ENCODE measurements around the gene MTERF1.
A peak's percentile ranks its signal among the peaks of the same experiment; 100 is the strongest.
"Not testable (repeated sequence)": the region's sequence is repeated elsewhere in the genome, so short reads cannot be mapped to it uniquely, and the experiment has no call there.

MTERF1 gene

DNA sequence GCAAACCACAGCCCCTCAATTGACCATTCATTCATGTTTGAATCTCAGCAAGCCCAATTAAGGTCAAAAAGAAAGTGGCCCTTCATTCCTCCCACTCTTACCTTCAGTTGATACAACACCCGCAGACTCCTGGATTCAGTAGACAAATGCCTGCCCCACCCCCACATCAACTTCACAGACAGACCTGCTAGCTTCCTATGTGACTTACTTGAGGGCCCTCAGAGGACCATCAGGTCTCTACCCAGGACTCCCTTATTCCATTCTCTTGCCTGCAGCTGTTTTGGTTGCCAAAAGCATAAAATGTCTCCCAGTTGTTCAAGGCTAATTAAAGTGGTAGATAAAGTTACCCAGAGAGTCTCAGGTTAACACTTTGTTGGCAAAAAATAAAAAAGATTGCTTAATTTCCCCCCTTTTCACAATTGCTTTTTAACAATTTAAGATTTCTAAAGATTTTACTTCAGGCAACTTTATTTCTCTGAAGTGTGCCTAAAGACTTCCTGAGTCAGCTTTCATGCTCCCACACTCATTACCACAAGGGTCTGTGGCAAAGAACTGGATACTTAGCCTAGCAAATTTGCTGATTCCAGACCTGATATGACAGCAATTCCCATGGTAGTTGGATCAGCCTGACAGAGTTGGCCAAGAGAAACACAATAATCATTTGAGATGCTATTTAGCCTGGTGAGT, 3.3 kb upstream of the MTERF1 start:
- DNase-seq, result peak; percentile 17

- no peak for DNase-seq
These were observed 488 bp downstream of the MTERF1 start for GRCh38 chr7:91880016-91880412.

DNA sequence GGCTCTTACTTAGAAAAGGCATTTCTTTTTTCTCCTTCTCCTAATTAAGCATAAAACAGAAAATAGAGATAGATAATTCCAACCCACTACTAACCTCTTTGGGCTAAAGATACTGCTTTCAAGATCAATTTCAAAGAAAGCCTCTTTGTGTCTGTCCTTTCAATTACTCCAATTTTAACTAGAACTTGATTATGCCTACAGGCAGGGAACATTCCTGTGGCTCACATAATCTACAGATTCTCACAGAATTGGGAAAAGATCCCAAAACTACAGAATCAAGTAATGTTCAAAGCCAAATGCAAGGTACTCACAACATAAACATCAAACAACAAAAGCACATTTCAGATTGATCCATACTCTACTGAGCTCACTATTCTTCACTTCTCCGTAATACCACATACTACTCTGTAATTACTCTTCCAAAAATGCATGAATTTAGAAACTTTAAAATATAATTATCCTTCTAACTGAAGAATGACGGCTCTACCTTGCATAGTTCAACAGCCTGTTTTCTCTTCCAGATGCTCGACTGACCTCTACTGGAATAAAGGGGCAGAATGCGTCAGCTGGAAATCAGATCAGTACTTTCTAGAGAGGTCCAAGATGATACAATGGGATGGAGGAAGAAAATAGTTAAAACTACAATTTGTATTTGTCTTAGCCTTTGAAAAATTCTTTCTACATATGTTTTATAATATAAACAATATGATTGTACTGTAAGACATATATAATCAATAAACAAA, 3.9 kb downstream of the MTERF1 start:
- DNase-seq, result peak; percentile 22

DNA sequence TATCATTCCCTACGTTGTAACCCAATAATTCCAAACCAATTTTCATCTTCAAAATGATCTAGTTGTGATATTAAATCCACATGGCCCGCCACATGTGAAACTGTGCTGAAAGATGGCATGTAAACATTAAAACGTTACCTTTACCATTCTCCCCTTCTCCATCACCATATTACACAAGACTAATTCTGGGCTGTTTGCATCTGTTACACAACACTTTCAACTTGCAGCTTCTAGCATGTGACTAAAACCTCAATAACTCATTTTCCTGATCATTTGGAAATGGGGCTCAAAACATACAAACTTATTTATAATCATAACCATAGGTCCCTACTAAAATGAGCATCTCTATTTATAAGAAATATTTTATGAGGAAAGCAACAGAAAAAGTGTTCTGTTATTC, 4.7 kb downstream of the MTERF1 start:
- no peak for DNase-seq

GRCh38 chr7:91872928-91873327, 7.6 kb downstream of the MTERF1 start:
- no peak for DNase-seq

DNA sequence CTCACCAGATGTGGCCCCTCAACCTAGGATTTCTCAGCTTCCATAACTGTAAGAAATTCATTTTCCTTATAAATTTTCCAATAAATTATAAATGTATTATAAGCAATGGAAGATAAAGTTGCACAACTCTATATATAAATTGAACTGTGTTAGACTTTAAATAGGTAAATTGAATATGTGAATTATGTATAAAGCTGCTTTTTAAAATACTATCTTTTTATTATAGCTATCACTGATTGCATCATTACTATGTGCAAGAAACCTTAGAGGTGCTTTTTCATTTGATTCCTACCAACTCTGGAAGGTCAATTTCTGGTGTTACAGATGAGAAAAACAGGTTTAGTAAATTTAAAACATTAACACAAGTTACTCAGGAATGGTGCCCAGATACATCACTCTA, 8.4 kb downstream of the MTERF1 start:
- DNase-seq, result no peak

DNA sequence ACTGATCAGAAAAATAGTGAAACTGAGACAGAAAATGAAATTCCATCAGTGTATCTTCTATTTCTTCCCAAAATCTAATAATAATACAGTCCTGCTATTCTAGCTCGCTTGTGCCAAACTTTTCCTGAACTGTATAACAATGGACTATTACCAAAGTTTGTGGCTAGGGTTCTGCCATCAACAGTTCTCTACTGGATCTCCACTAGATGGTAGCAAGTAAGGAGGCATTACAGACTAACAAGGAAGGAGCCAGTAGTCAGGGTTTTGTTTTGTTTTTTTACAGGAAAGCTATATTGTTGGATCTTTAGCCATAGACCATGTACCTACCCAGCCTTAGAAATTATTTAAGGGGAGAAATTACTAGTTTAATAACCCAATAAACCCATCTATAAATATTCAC, 10.8 kb downstream of the MTERF1 start:
- no peak for DNase-seq

DNA sequence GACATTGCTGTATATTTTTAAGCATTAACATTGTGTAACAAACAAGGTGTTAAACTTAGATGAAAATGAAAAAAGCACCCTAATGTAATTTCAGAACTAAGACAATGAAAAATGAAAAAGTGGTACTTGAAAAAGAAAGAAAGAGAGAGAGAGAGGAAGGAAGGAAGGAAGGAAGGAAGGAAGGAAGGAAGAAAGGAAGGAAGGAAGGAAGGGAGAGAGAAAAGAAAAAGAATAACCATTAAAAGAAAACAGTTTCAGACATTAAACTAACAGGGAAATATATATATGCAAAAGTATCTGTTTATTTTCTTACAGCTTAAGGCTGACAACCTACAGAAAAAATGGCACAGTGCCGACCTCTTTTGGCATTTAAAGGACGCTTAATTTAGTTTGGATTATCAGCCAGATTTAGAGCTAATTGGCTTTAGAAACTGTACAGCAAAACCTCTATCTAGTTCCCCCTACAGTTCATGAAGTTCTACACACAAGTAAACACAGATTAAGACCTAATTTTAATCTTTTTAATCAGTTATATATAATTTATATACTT, 13.8 kb downstream of the MTERF1 start:
- DNase-seq, result no peak

- no peak for DNase-seq
These were observed 15.0 kb downstream of the MTERF1 start for GRCh38 chr7:91865511-91865910.

GRCh38 chr7:91864604-91865003, 15.9 kb downstream of the MTERF1 start:
- not testable (repeated sequence) for DNase-seq

- DNase-seq, result no peak
These were observed 16.4 kb downstream of the MTERF1 start for GRCh38 chr7:91864070-91864469.

DNA sequence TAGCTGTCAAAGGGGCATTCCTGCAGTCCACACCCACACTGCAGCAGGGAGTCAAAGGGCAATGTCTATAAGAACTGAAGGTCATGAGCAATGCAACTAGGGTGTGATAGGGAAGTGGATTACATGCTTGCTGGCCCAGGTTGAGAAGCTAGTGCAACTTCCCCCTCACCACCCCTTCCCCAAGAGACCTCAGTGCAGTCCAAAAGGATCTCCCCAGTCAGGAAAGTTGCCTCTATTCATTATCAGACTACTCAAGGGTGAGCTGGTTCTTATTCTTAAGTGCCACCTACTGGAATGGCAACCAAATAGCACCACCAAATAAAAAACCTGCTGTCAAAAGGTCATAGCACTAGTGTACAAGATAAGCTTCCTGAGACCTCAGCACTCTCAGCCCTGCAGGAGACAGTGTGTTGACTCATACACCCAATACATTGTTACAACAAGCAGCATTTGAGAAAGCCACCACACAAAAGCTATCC, 28.2 kb downstream of the MTERF1 start:
- peak; percentile 19 for DNase-seq

DNA sequence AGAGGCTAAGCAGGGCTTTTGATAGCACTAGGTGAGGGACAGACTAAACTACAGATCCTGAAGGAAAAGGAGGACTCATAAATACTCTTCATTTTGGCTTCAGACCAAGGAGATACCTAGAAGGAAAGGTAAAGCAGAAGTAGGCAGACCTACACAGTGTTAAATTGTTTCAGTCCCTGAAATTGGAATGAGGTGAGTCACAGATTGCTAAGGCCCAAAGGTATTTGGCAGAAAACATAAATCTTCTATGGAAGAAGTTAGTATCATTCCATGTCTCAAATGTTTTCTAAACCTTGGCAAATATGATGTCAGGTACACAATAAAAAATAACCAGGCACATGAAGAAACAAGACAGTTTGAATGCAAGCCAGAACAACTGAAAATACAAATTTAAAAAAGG, 30.0 kb downstream of the MTERF1 start:
- peak; percentile 46 for DNase-seq

DNA sequence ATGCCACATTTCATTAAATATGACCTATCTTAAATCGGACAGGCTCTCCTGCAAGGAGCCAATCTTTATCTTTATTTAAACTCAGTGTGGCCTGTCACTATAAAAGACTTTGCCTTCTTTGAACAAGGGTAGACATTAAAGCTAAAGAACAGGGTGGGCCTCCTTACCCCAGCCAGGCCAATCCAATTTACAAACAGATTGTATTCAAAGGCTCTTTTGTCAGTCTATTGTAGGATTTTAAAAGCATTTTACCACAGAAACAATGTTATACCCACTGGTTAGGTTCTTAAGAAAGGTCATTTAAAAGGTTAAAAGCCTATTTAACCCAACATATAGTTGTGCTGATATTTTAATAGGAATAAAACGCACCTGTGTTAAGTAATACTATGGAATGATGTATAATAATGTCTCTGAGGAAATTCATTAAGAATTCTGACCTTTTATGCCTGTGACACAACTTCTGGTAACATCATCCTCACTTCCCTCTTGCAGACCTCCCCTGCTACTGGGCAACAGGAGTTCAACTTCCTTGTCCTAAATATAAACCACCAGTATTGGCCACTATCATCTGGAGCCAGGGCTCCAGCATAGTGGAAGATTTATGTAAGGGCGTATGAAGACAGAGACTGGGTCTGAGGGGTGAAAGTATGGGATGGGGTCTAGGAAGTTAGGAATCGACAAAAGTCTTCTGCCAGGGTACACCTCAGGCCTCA, 32.5 kb downstream of the MTERF1 start:
- DNase-seq, result no peak

DNA sequence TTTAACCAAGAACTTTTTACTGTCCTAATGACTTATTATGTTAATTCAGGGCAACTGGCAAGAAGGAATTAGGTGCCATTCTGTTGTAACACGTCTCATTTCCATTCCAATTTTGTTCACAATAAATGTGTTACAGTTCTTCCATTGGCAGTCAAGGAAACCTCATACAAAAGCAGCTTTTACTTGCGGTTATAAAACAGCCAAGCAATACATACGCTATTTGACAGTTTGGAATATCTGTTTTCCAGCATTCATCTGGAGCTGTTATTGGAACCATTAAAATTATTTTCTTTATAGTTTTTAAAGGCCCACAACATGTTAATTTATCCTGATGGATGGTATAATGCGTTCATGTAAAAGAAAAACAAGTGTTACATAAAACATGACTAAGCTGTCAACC, 33.3 kb downstream of the MTERF1 start:
- no peak for DNase-seq

- DNase-seq, result peak; percentile 47
These were observed 34.1 kb downstream of the MTERF1 start for GRCh38 chr7:91846436-91846835.

DNA sequence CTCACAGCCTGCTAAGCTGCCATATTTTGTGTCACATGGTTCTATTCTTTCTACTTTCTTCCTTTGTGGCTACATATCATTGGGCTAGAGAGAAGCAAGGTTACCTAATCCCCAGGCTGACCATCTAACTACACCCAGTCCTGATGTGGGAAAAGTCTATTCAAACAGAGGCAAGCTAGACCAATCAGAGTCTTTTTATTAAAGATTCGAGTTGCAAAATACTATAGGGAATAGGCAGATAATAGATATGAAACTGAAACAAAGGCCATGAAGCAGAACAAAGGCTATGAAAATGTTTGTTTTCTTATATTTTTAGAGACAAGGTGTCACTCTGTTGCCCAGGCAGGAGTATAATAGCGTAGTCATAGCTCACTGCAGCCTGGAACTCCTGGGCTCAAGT, 36.7 kb downstream of the MTERF1 start:
- DNase-seq, result no peak

DNA sequence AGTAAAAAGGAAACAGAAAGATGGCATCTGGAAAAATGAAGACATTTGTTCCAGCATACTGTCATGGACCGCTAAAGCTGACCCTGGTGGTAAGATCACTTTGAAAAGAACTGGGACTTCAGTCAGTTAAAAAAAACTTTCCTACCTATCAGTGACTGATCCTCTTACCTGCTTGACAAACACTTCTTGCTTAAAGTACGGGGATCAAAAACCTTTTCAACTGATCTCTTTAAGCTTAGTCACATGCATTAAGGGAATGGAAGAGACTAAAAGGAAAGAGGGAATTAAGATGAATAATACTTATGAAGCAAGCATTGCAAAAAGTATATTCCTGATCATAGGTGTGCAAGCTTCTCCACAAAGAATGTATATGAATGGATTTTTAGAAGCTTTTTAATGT, 42.1 kb downstream of the MTERF1 start:
- DNase-seq, result no peak

- no peak for DNase-seq
These were observed 43.0 kb downstream of the MTERF1 start for GRCh38 chr7:91837397-91838070.

GRCh38 chr7:91835826-91836368, 44.6 kb downstream of the MTERF1 start:
- peak; percentile 52 for DNase-seq

GRCh38 chr7:91835091-91835825, 45.2 kb downstream of the MTERF1 start:
- DNase-seq, result no peak

GRCh38 chr7:91832493-91833045, 47.9 kb downstream of the MTERF1 start:
- peak; percentile 7 for DNase-seq

Measured in fibroblast of skin of right biceps (primary cell).